ENCODE results near the gene PLVAP.
"Not testable (repeated sequence)": the region's sequence is repeated elsewhere in the genome, so short reads cannot be mapped to it uniquely, and the experiment has no call there.

The PLVAP gene

GRCh38 chr19:17380426-17381138 is 3.4 kb upstream of the PLVAP start:
- no peak for DNase-seq (ENCODE audit: low spot score)
- no peak for TF ChIP-seq CTCF (IDR thresholded peaks at IDR 0.05; ENCODE audit: borderline replicate concordance, control extremely low read depth, extremely low read depth, insufficient read depth, missing control alignments)
- in situ Hi-C loops (cut with MboI; ENCODE audit: low sequenced_read_pairs, unreplicated experiment), result loop anchor here (10.0 kb wide), 1 partner anchor 86 kb away; no protein-coding TSS in a partner anchor

GRCh38 chr19:17379221-17379631 is 2.1 kb upstream of the PLVAP start:
- in situ Hi-C loops (cut with MboI; ENCODE audit: low sequenced_read_pairs, unreplicated experiment), result no loop called here
- DNase-seq (ENCODE audit: low spot score), result no peak
- TF ChIP-seq CTCF (IDR thresholded peaks at IDR 0.05; ENCODE audit: borderline replicate concordance, control extremely low read depth, extremely low read depth, insufficient read depth, missing control alignments), result no peak

- in situ Hi-C loops (cut with MboI; ENCODE audit: low sequenced_read_pairs, unreplicated experiment), result no loop called here
- peak; percentile 35 for DNase-seq (ENCODE audit: low spot score)
- no peak for TF ChIP-seq CTCF (IDR thresholded peaks at IDR 0.05; ENCODE audit: borderline replicate concordance, control extremely low read depth, extremely low read depth, insufficient read depth, missing control alignments)
These were observed 1.1 kb upstream of the PLVAP start for GRCh38 chr19:17378271-17378670.

GRCh38 chr19:17370026-17370587 is 7.0 kb downstream of the PLVAP start:
- DNase-seq (ENCODE audit: low spot score), result peak; percentile 68
- in situ Hi-C loops (cut with MboI; ENCODE audit: low sequenced_read_pairs, unreplicated experiment), result no loop called here

GRCh38 chr19:17365361-17365760 is 11.8 kb downstream of the PLVAP start:
- no peak for DNase-seq (ENCODE audit: low spot score)
- TF ChIP-seq CTCF (IDR thresholded peaks at IDR 0.05; ENCODE audit: borderline replicate concordance, control extremely low read depth, extremely low read depth, insufficient read depth, missing control alignments), result no peak
- in situ Hi-C loops (cut with MboI; ENCODE audit: low sequenced_read_pairs, unreplicated experiment), result no loop called here

More at GRCh38 chr19:17370026-17370587, 7.0 kb downstream of the PLVAP start:
- no peak for TF ChIP-seq CTCF (IDR thresholded peaks at IDR 0.05; ENCODE audit: borderline replicate concordance, control extremely low read depth, extremely low read depth, insufficient read depth, missing control alignments)

- in situ Hi-C loops (cut with MboI; ENCODE audit: low sequenced_read_pairs, unreplicated experiment), result not testable (repeated sequence)
These were observed 13.1 kb downstream of the PLVAP start for GRCh38 chr19:17363852-17364605.

More at GRCh38 chr19:17363852-17364605, 13.1 kb downstream of the PLVAP start:
- not testable (repeated sequence) for DNase-seq (ENCODE audit: low spot score)

All from GM13976 (cell line).